Measurements from ENCODE around the gene ST8SIA5. TPM values are rescaled to one million over a fixed set of nuclear protein-coding genes. Genes with fewer than 3 reads are reported as not detected.
A peak's percentile ranks its signal among the peaks of the same experiment; 100 is the strongest.
"Not testable (repeated sequence)": the region's sequence is repeated elsewhere in the genome, so short reads cannot be mapped to it uniquely, and the experiment has no call there.

Gene ST8SIA5, protein sequence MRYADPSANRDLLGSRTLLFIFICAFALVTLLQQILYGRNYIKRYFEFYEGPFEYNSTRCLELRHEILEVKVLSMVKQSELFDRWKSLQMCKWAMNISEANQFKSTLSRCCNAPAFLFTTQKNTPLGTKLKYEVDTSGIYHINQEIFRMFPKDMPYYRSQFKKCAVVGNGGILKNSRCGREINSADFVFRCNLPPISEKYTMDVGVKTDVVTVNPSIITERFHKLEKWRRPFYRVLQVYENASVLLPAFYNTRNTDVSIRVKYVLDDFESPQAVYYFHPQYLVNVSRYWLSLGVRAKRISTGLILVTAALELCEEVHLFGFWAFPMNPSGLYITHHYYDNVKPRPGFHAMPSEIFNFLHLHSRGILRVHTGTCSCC
- polyA plus RNA-seq (ENCODE audit: low read depth in 6 of 6) = not detected

DNA sequence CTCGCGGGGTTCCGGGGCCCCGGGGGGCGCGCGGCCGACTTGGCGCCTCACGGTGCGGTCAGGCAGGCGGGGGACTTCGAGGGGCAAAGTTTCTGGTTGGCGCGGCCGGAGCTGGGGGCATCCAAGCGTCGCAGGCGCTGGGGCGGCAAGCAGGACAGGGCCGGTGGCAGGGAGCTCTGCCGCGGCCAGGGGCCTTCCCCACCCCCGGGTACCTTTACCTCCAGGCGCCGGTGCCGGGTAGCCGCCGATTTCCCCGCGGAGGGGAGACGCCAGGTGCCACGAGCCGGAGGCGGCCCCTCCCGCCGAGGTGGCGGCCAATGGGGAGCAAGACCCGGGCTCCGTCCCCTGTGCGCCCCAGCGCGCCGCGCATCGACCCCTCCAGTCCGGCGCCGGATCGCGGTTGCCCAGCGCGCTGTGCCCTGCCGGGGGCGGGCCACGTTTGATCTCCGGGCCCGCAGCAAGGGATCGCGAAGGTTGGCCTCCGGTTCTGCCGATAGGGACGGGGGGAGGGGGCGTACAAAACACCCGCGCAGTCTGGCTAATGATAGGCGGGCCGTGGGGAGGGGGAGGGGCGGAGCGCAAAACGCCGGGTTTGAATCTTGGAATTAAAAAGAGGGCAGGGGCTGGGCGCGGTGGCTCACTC lies at the start of gene ST8SIA5:
Gene ST8SIA5 (minus strand): TSS at position 495 of the 643 bp plus-strand sequence. CDS start 545 bp downstream, outside the sequence.
- ATAC-seq (ENCODE audit: low read depth in 2 of 2) (peak; percentile 43), DNase-seq (no peak)
- Mint-ChIP-seq H3K9me3 (peaks cover 0 to 5% (median 0%) of the 10 kb centered on the region in 7 donors), H3K4me3 (peak within 1 kb of the TSS; percentile 57 to 88 (median 80)), H3K27ac (peak within 1 kb of the TSS in 1 of 6 donors; percentile 33), H3K27me3 (peaks cover 48 to 77% (median 49%) of the 10 kb centered on the region in 3 donors), H3K4me1 (peaks cover 24 to 28% (median 27%) of the 10 kb centered on the region in 3 donors), H3K36me3 (no peaks in the 10 kb centered on the region)

DNA sequence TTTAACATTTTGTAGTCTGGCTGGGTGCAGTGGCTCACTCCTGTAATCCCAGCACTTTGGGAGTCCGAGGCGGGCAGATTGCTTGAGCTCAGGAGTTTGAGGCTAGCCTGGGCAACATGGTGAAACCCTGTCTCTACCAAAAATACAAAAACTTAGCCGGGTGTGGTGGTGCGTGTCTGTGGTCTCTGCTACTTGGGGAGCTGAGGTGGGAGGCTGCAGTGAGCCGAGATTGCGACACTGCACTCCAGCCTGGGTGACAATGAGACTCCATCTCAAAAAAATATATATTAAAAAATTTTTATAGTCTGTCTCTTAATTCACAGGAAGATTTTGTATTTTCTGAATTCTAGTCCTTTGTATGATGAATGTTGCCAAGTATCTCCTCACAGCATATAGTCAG lies 39.1 kb upstream of the ST8SIA5 start:
- H3K9me3 Mint-ChIP-seq; H3K27ac Mint-ChIP-seq; H3K4me1 Mint-ChIP-seq; ATAC-seq (ENCODE audit: low read depth in 2 of 2); H3K36me3 Mint-ChIP-seq; H3K4me3 Mint-ChIP-seq; DNase-seq; H3K27me3 Mint-ChIP-seq: not testable (repeated sequence)

DNA sequence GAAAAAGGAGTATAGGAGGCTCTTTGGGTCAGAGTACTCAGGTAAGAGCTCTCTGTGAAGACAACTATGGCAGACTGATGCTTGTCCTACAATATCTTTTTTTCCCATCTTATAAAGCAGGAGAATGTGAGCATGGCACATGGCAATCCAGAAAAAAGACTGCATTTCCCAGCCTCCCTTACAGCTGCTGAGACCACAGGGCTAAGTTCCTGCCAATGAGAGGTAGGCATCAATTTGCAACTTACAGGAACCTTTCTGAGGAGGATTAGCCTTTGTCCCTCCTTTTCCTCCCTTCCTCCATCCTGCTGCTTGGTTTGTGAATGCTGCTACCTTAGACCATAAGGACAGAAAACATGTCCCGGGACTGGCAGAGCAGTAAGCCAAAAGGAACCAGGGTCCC lies 37.8 kb upstream of the ST8SIA5 start:
- H3K27ac Mint-ChIP-seq = peak overlapping the region in 1 of 6 donors; percentile 65
- peaks cover 0 to 3% of the 10 kb centered on the region in 2 donors for H3K36me3 Mint-ChIP-seq
- H3K9me3 Mint-ChIP-seq = peaks cover 0 to 14% (median 7%) of the 10 kb centered on the region in 7 donors
- DNase-seq (no peak), ATAC-seq (ENCODE audit: low read depth in 2 of 2) (no peak)
- no peaks in the 10 kb centered on the region for H3K4me1 Mint-ChIP-seq
- no peaks in the 10 kb centered on the region for H3K27me3 Mint-ChIP-seq
- no peak overlapping the region for H3K4me3 Mint-ChIP-seq

DNA sequence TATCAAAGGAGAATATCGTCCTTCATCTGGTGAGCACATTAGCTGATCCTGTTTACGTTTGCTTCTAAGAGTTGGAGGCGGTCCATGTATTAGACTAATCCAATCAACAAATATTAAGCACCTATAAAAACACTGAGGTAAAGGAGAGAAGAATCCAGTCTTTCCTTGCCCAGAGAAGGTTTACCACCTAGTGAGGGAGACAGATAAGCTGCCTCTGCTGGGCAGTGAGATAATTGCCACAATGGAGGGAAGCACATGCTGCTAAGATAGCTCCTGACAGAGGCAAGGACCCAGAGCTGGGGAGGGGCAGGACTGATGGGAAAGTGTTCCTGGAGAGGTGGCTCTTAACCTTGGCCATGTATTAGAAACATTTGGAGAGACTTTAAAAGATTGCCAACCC lies 36.7 kb upstream of the ST8SIA5 start:
- Mint-ChIP-seq H3K4me3 (no peak overlapping the region), H3K27ac (peak overlapping the region in 3 of 6 donors; percentile 17 to 64 (median 25)), H3K36me3 (peaks cover 0 to 3% of the 10 kb centered on the region in 2 donors), H3K4me1 (no peaks in the 10 kb centered on the region), H3K9me3 (peaks cover 0 to 17% (median 7%) of the 10 kb centered on the region in 7 donors), H3K27me3 (no peaks in the 10 kb centered on the region)
- DNase-seq = no peak
- no peak for ATAC-seq (ENCODE audit: low read depth in 2 of 2)

DNA sequence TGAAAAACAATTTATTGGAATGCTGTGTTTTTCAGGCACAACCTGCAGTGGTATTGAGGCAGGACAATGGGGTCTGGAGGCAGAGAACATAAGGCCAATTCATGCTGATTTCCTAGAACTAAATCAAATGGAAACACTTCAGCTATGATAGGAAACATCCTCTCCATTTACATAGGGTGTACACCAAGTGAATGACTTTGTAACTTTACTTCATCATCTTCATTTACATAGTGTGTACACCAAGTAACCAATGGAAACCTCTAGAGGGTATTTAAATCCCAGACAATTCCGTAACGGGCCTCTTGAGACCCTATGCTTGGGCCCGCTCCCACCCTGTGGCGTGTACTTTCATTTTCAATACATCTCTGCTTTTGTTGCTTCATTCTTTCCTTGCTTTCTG lies 32.2 kb upstream of the ST8SIA5 start:
- Mint-ChIP-seq H3K27me3 (no peaks in the 10 kb centered on the region), H3K4me1 (no peaks in the 10 kb centered on the region), H3K4me3 (no peak overlapping the region), H3K36me3 (peaks cover 4 to 9% of the 10 kb centered on the region in 2 donors), H3K27ac (no peak overlapping the region), H3K9me3 (peaks cover 5 to 46% (median 24%) of the 10 kb centered on the region in 7 donors)
- DNase-seq = no peak
- no peak for ATAC-seq (ENCODE audit: low read depth in 2 of 2)

DNA sequence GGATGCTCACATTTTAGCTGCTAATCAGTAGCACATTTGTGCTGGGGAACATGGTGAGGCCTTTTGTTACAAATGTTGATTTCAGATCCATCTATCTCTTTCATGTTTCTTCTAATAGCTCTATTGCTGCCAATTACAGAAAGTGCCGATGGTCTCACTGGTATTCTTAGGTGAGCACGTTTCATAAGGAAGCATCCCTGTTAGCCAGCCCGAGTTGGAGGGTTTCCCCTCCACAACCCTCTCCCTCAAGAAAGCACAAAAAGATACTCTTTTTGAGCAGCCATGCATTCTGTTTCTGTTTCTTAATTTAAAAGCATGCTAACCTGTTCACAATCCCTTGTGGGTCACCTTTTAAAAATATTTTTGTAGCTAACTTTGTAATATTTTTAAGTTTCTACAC lies 30.8 kb upstream of the ST8SIA5 start:
- DNase-seq (no peak), ATAC-seq (ENCODE audit: low read depth in 2 of 2) (no peak)
- H3K27me3 Mint-ChIP-seq = no peaks in the 10 kb centered on the region
- H3K9me3 Mint-ChIP-seq = peaks cover 5 to 51% (median 25%) of the 10 kb centered on the region in 7 donors
- H3K27ac Mint-ChIP-seq = no peak overlapping the region
- H3K4me1 Mint-ChIP-seq = no peaks in the 10 kb centered on the region
- no peak overlapping the region for H3K4me3 Mint-ChIP-seq
- H3K36me3 Mint-ChIP-seq = peaks cover 4 to 9% of the 10 kb centered on the region in 2 donors

DNA sequence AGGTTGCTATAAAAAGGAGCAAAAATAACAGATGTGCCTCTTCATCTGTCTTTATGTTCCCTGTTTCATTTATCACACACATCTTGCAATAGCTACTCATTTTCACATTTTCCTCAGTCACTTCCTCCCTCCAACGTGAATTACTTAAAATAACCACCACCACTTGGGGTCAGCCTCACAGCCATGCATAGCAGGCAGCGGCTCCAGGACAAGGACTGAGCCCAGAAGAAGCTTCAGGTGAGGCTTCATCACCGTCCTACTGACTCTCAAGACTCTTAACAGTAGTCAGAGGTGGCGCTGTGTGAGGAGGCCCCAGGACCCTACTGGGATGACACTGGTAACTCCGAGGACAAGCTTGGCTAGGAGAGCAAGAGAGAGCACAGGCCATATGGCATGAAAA lies 15.5 kb upstream of the ST8SIA5 start:
- Mint-ChIP-seq H3K36me3 (no peaks in the 10 kb centered on the region), H3K27me3 (peaks cover 0 to 8% (median 3%) of the 10 kb centered on the region in 3 donors), H3K4me1 (no peaks in the 10 kb centered on the region), H3K4me3 (no peak overlapping the region), H3K27ac (no peak overlapping the region), H3K9me3 (no peaks in the 10 kb centered on the region)
- DNase-seq = no peak
- no peak for ATAC-seq (ENCODE audit: low read depth in 2 of 2)

DNA sequence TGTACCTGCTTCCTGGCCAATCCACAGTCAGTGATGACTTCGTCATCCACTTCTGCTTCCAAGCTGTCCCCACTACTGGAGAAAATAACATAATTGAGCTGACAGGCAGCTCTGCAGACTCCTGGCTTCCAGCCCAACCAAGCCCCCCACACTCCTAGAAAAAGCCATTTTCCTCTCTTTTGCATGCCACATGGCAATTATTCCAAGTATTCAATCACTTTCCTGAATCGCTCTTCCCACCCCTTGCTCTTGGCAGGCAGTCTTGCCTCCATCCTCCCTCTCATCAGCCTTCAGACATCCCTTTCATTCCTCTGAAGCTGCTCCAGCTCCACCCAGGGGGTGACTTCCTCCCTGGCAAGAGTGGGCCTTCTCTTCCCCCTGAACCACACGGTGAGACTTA lies 14.3 kb upstream of the ST8SIA5 start:
- no peaks in the 10 kb centered on the region for H3K4me1 Mint-ChIP-seq
- DNase-seq (no peak), ATAC-seq (ENCODE audit: low read depth in 2 of 2) (no peak)
- H3K27ac Mint-ChIP-seq = no peak overlapping the region
- no peaks in the 10 kb centered on the region for H3K9me3 Mint-ChIP-seq
- H3K27me3 Mint-ChIP-seq = peaks cover 0 to 8% (median 0%) of the 10 kb centered on the region in 3 donors
- H3K4me3 Mint-ChIP-seq = no peak overlapping the region
- no peaks in the 10 kb centered on the region for H3K36me3 Mint-ChIP-seq

DNA sequence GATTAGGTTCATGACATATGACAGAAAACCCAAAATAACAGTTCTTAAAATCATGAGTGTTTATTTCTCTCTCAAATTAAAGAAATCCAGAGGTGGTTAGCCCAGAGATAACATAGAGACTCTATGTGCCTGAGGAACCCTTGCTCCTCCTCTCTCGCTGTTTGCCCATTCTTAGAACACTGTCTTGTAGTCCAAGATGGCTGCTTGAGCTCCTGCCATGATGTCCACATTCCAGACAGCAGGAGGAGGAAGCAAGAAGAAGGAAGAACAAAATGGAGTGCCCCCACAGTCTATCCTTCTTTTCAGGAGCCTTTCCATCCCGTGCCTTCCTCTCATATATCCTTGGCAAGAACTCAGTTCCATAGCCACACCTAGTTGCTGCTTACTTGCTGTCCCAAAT lies 13.9 kb upstream of the ST8SIA5 start:
- Mint-ChIP-seq H3K4me1 (no peaks in the 10 kb centered on the region), H3K9me3 (no peaks in the 10 kb centered on the region)

DNA sequence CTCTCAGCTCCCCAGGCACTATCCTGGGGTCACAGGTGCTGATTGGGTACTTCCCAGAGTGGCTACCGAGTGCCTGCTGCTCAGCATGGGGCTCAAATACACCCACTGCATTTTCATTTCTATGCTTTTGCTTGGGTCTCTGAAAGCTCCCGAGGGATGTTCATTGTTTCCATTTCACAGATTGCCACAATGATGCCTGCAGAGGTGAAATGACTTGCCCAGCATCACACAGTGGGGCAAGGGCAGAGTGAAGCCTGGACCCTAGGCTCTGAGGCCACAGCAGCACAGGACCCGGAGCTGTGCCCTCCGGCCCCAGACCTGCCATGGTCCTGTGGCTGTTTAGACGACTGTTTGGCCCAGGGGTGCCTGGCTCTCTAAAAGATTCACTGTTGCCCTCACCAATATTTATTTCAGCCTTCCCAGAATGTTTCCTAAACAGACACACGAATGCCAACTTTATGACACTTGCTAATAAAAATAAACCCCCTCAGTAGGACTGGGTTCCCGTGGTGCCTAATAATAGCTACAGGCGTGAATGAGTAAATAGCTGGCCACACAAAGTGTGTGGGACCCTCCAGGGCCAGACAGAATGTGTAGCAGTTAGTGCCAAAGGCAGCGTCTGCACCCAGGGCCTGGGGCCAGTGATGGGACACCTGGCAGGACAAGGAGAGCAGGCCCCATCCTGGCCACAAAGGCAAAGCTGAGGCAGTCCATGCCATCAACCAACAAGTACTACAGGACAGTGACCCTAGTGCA lies 11.5 kb upstream of the ST8SIA5 start:
- Mint-ChIP-seq H3K27me3 (peaks cover 5 to 32% (median 17%) of the 10 kb centered on the region in 3 donors), H3K9me3 (no peaks in the 10 kb centered on the region), H3K4me1 (no peaks in the 10 kb centered on the region), H3K27ac (no peak overlapping the region), H3K4me3 (no peak overlapping the region), H3K36me3 (no peaks in the 10 kb centered on the region)
- no peak for ATAC-seq (ENCODE audit: low read depth in 2 of 2)
- DNase-seq = no peak

More for the DNA sequence above, 13.9 kb upstream of the ST8SIA5 start:
- ATAC-seq (ENCODE audit: low read depth in 2 of 2) = no peak
- H3K27me3 Mint-ChIP-seq = peaks cover 0 to 8% (median under 1%) of the 10 kb centered on the region in 3 donors
- H3K27ac Mint-ChIP-seq = no peak overlapping the region
- H3K4me3 Mint-ChIP-seq = no peak overlapping the region
- DNase-seq = no peak
- no peaks in the 10 kb centered on the region for H3K36me3 Mint-ChIP-seq

DNA sequence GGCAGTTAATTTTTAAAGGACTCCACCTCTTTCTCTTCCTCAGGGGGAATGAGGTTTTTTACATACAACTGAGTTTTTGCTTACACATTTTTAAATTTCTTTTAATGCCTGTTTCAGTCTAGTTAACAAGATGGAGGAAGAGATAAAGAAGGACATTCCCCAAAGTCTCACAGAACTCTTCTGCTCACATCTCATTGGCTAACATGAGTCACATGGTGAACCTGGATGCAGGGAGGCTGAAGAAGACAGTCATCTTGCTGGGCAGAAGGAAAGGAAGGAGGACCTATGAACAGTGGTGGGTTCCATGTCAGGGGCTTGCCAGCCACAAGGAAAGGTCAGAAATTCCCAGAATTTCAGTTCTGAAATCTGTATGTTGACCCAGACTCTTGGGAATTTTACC lies 10.4 kb upstream of the ST8SIA5 start:
- Mint-ChIP-seq H3K4me1 (no peaks in the 10 kb centered on the region), H3K27me3 (peaks cover 12 to 43% (median 17%) of the 10 kb centered on the region in 3 donors), H3K4me3 (no peak overlapping the region), H3K27ac (no peak overlapping the region), H3K36me3 (no peaks in the 10 kb centered on the region), H3K9me3 (no peaks in the 10 kb centered on the region)
- no peak for ATAC-seq (ENCODE audit: low read depth in 2 of 2)
- no peak for DNase-seq

DNA sequence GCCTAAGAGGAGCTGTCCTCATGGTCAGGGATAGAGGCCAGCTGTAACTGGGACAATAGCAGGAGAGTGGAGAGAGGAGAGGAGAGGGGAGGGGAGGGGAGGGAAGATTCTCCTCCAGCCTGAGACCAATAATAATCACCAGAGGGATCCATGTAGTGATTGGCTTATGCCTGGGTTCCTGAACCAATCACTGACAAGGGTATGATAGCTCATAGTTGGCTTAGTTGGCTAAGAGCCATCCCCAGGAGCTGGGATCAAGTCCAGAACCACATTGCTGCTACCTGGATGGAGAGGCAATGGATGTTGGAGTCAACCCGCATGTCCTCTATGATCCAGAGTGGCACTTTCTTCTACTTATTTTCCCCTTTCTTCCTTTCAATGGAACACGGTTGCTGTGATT lies 7.7 kb upstream of the ST8SIA5 start:
- Mint-ChIP-seq H3K9me3 (no peaks in the 10 kb centered on the region), H3K36me3 (no peaks in the 10 kb centered on the region), H3K4me1 (no peaks in the 10 kb centered on the region), H3K4me3 (no peak overlapping the region), H3K27me3 (peaks cover 16 to 51% (median 32%) of the 10 kb centered on the region in 3 donors), H3K27ac (no peak overlapping the region)
- ATAC-seq (ENCODE audit: low read depth in 2 of 2) = no peak
- no peak for DNase-seq

DNA sequence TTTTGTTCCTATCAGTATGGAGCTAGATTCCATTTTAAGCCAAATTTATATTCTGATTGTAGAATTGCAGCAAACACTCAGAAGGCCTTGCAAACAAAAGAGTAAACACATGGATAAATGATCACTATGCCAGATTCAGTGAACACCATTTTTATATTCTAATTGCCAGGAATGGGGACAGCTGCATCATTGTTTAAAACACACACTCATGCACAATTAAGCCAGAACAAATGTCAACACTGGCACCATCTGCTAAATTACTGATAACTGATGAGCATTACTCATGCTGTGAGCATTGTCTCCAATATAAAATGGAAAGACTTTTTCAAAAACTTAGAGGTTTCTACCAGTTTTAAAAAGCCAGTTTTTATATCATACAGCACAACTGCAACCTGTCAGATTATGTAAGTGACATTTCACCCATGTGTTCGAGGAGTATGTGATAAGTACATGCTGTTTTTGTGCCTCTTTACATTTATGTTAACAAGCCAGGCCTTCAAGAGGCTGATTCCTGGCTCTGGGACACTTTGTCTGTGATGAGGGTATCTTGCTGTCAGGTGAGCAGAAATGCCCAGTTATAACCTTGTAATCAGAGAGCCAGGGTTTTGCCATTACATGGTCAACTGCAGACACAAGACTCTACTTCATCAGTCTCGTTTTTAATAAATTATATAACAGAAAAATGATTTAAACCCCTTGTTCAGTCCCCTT lies 4.4 kb upstream of the ST8SIA5 start:
- Mint-ChIP-seq H3K4me1 (peaks cover 6 to 9% (median 7%) of the 10 kb centered on the region in 3 donors), H3K9me3 (no peaks in the 10 kb centered on the region), H3K27me3 (peaks cover 35 to 76% (median 49%) of the 10 kb centered on the region in 3 donors), H3K4me3 (no peak overlapping the region), H3K27ac (no peak overlapping the region), H3K36me3 (no peaks in the 10 kb centered on the region)
- DNase-seq (no peak), ATAC-seq (ENCODE audit: low read depth in 2 of 2) (no peak)
